GM19023 (cell line): ENCODE measurements around the gene CUL1.

Experiments used
- ATAC-seq: cut with Tn5 transposase; IDR thresholded peaks from one replicate; pipeline ENCODE4 v1.9.1; 2021; ENCODE audit warnings: mild to moderate bottlenecking, moderate library complexity; ENCODE audit not compliant: unreplicated experiment

Gene CUL1

GRCh38 chr7:148838905-148839304 lies 140.2 kb downstream of the CUL1 start:
- ATAC-seq: no peak

GRCh38 chr7:148847815-148848734 lies 149.4 kb downstream of the CUL1 start:
- ATAC-seq: no peak

GRCh38 chr7:148849393-148850098 lies 150.8 kb downstream of the CUL1 start:
- ATAC-seq: no peak

- ATAC-seq: no peak
Measured at GRCh38 chr7:148850564-148850963, 151.9 kb downstream of the CUL1 start.
